Retina (tissue), 1 donor: Measurements from ENCODE around the gene AGRP.

ENCODE experiments used
- DNase-seq: peaks from one replicate; pipeline ENCODE4 v3.0.0-alpha.2; 2016

Gene AGRP

DNA sequence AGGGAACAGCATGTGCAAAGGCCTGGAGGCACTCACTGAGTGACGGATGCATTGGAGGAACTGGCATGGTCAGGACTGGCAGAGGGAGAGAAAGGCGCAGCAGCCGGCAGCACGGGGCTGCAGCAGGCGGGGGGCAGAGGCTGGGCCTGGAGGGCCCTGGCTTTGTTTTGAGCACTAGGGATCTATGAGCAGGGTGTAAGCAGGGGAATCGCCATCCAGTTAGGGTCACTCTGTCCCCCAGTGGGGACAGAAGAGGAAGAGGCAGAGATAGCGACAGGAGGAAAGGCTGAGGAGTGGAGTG, 38.3 kb downstream of the AGRP start:
- DNase-seq: no peak

- DNase-seq: peak; percentile 28
Measured at GRCh38 chr16:67444259-67445125, 38.9 kb downstream of the AGRP start.

- no peak for DNase-seq
Measured at GRCh38 chr16:67443265-67443664, 40.1 kb downstream of the AGRP start.

DNA sequence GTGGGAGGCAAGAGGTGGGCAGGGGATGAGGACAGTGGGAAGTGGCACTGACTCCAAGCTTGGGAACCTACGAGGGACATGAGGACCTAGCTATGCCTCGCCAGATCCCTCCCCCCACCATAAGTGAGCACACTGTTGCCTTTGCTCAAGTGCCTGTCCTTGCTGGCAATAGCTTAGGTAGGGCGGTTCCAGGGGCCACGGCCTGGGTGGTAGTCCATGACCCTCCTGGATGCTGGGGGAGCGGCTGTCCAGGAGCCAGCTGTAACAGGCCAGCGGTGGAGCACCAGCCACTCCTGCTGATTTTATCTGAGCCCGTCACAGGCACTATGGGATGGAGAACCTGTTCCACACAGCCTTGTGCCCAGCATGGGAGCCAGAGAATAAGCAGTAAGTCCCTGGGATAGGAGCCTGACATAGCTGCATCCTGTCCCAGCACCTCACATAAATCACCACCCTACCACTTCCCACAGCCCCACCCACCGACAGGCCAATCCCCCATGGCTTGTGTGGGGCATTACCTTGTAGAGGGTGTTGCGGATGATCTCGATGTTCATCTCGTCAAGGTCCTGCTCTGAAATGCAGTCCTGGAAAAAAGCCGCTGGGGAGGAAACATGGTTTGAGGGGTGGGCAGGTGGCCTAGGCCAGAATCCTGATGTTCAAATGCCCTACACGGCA, 40.6 kb downstream of the AGRP start:
- DNase-seq: no peak

- no peak for DNase-seq
Measured at GRCh38 chr16:67441907-67442306, 41.4 kb downstream of the AGRP start.

- no peak for DNase-seq
Measured at GRCh38 chr16:67441271-67441753, 42.0 kb downstream of the AGRP start.

GRCh38 chr16:67438824-67439393, 44.4 kb downstream of the AGRP start:
- DNase-seq: no peak

GRCh38 chr16:67438098-67438791, 45.1 kb downstream of the AGRP start:
- DNase-seq: no peak

- DNase-seq: no peak
Measured at GRCh38 chr16:67437513-67437912, 45.8 kb downstream of the AGRP start.

GRCh38 chr16:67436640-67437193, 46.6 kb downstream of the AGRP start:
- no peak for DNase-seq

DNA sequence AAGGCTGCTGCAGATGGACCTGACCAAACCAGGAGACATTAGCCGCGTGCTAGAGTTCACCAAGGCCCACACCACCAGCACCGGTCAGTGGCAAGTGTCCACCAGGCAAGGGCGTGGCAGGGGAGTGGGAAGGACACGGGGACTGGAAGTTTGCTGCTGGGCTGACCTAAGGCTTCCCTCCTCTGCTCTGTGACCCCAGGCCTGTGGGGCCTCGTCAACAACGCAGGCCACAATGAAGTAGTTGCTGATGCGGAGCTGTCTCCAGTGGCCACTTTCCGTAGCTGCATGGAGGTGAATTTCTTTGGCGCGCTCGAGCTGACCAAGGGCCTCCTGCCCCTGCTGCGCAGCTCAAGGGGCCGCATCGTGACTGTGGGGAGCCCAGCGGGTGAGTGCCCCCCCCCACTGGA, 47.6 kb downstream of the AGRP start:
- DNase-seq: no peak

GRCh38 chr16:67433131-67433719, 50.1 kb downstream of the AGRP start:
- no peak for DNase-seq
